ENCODE data around the gene SLC40A1.

The SLC40A1 gene

DNA sequence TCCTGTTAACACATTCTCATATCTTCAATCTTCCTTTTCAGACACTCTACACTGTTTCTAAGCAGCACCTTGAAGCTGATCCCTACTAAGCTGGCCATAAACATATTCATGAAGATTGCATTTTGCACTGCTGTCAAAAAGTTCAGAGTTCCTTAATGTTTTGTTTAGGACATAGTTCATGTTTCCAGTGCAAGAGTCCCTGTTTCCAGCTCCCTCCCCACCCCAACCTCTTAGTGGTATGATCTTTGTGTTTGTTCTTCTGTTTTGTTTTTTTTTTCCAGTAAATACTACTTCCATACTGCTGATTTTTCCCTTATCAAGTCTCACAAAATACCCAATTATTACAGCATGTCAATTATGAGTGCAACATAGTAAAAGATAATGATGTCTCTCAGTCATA is 4.1 kb upstream of the SLC40A1 start:
- Histone ChIP-seq H3K9me3 (replicated peaks in 1 of 11) (peaks cover 0 to 16% (median 11%) of the 10 kb centered on the region in 11 experiments; a peak in 12 of 22 replicates), H3K27me3 (peaks cover 34 to 46% (median 38%) of the 10 kb centered on the region in 11 experiments), H3K4me2 (peak overlapping the region in 2 of 11 experiments; percentile 10 to 54; a peak in 3 of 22 replicates), H4K20me1 (no peaks in the 10 kb centered on the region; a peak in 1 of 22 replicates), H3K9ac (no peak overlapping the region), H3K4me3 (no peak overlapping the region), H3K36me3 (no peaks in the 10 kb centered on the region), H3K4me1 (peaks cover 0 to 22% (median 6%) of the 10 kb centered on the region in 10 experiments; a peak in 10 of 20 replicates), H3K27ac (no peak overlapping the region)
- TF ChIP-seq Cebpa-rat (IDR thresholded peaks at IDR 0.05): no peak

DNA sequence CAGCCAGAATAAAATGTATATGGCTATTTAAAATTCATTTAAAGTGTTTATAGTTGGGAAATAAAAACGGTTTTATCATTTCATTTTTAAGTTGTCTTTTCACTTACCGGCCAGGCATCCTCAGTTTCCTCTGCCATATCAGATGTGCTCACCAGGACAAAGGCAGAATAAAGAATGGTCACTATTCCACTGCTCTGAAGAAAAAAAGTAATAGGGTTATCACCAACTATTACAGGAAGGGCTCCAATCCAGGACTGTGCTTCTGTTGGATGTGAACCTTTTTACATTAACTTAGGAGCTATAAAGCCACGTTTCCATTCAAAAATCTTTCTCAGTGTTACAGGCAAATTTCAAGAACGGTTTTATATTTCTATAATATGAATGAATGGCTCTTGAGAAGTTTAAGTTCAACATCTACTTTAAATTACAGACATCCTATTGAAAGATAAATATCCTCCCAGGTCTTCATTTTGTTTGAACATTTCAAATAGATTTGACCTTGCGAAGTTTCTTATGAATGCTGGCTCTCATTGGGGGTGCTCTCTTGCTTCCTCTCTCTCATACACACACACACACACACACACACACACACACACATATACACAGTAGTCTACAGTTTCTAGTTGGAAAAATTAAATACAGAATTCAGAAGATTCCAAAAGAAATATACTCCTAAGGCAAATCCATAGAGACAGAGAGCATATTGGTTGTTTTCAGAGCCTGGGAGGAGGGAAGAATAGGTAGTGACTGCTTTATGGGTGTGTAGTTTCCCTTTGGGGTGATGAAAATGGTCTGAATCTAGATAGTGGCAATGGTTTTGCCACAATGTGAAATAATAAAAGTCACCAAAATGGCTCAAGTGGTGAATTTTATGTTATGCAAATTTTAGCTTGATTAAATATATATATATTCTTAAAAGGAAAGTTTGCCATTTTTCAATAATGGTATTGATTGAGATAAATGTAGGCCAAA is 2.9 kb upstream of the SLC40A1 start:
- no peak overlapping the region for H3K27ac ChIP-seq
- no peak overlapping the region for H3K4me3 ChIP-seq
- no peaks in the 10 kb centered on the region for H3K36me3 ChIP-seq
- no peaks in the 10 kb centered on the region; a peak in 1 of 22 replicates for H4K20me1 ChIP-seq
- peaks cover 0 to 28% (median 8%) of the 10 kb centered on the region in 10 experiments; a peak in 10 of 20 replicates for H3K4me1 ChIP-seq
- H3K4me2 ChIP-seq: peak overlapping the region in 1 of 11 experiments; percentile 54; a peak in 1 of 22 replicates
- TF ChIP-seq Cebpa-rat (IDR thresholded peaks at IDR 0.05): no peak
- peaks cover 45 to 57% (median 50%) of the 10 kb centered on the region in 11 experiments for H3K27me3 ChIP-seq
- no peak overlapping the region for H3K9ac ChIP-seq
- H3K9me3 ChIP-seq (replicated peaks in 1 of 11): peaks cover 0 to 16% (median 13%) of the 10 kb centered on the region in 11 experiments; a peak in 12 of 22 replicates

DNA sequence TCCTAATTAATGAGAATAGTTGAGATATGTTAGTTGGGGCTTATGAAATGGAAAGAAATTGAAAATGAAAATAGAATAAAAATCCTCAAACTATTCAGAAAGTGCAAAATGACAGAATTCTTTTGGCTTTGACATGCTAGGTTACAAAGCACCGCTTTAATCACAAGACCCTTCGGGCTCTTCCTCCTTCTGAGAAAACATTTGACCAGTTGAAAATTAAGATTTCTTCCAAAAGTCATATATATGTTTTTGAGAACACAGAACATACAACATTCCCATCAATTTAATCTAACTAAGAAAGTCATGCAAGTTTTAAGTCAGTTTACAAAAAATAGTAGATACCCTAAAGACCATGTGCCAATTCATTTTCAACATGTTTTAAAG is 2.2 kb upstream of the SLC40A1 start:
- Histone ChIP-seq H3K4me2 (no peak overlapping the region), H3K36me3 (no peaks in the 10 kb centered on the region), H3K27me3 (peaks cover 46 to 64% (median 52%) of the 10 kb centered on the region in 11 experiments), H3K9me3 (replicated peaks in 1 of 11) (peaks cover 0 to 16% (median 13%) of the 10 kb centered on the region in 11 experiments; a peak in 12 of 22 replicates), H3K4me1 (peaks cover 0 to 28% (median 8%) of the 10 kb centered on the region in 10 experiments; a peak in 10 of 20 replicates), H3K27ac (no peak overlapping the region), H4K20me1 (no peaks in the 10 kb centered on the region; a peak in 1 of 22 replicates), H3K9ac (no peak overlapping the region), H3K4me3 (no peak overlapping the region)
- no peak for TF ChIP-seq Cebpa-rat (IDR thresholded peaks at IDR 0.05)

DNA sequence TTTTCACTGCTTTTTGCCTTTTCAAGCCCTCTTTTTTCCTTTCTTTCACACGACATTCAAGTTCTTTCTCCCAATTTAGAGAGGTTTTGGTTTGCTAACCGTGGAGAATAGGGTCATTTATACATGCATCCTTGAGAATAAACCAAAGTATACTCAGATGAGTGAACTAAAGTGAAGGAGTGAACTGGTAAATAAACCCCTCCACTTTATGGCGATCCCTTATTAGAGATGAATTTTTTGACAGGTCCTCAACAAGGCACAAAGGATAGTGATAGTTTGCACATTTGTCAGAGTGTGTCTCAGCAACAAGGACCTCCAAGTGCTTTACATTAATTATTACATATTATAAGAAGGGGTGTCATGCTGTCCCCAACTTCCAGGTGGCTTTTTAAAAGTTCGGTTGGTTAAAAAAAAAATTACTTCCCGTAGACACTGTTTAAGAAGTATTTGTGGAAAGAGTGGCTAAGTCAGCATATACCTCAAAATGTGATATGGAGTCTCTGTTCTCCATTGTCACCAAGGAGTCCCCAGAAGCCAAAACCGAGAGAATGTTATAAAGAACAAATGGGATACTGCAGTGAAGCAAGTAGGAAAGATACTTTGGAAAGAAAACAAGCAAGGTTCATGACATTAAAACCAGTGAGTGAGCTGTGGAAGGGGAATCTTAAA is 1.7 kb upstream of the SLC40A1 start:
- H4K20me1 ChIP-seq: no peaks in the 10 kb centered on the region; a peak in 1 of 22 replicates
- peaks cover 0 to 28% (median 8%) of the 10 kb centered on the region in 10 experiments; a peak in 10 of 20 replicates for H3K4me1 ChIP-seq
- no peak overlapping the region for H3K9ac ChIP-seq
- no peak overlapping the region for H3K4me2 ChIP-seq
- H3K9me3 ChIP-seq (replicated peaks in 1 of 11): peaks cover 0 to 16% (median 13%) of the 10 kb centered on the region in 11 experiments; a peak in 12 of 22 replicates
- no peak for TF ChIP-seq Cebpa-rat (IDR thresholded peaks at IDR 0.05)
- no peak overlapping the region for H3K4me3 ChIP-seq
- no peak overlapping the region for H3K27ac ChIP-seq
- peaks cover 46 to 66% (median 52%) of the 10 kb centered on the region in 11 experiments for H3K27me3 ChIP-seq
- H3K36me3 ChIP-seq: no peaks in the 10 kb centered on the region

DNA sequence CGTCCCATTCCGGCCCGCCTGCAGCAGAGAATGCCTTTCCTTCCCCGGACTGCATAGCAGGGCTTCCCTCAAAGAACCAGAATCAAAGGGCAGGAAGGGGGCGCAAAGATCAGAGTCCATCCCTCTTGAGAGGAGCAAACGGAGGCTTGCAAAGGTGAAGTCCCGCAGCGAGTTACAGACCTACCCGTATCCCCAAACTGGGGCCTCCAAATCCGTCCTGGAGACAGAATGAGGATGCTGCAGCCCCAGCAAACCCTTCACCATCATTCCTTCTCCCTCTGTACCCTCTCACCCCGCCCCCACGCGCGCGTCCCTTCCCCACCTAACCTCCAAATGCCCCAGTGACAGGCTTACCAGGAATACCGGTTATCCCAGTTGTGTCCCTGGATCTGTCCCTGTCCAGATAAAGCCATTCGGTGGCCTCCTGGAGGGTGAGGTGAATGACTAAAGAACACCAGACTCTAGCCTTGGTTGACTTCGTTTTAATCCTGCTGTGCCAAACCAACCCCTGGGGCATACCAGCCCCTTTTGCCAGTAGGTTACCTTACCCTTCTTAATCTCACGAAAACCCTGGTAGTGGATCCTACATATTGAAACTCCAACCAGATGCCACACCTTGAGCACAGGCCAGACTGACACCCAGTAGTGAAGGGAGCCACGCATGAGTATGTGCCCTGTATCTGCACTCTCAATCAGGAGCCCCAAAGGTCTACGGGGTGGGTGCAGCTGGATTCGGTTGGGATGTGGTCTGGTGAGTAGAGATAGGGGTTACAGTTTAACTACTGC is 961 bp upstream of the SLC40A1 start:
- Histone ChIP-seq H3K27ac (no peak overlapping the region), H3K4me2 (peak overlapping the region; percentile 74 to 96 (median 89)), H3K27me3 (peaks cover 46 to 66% (median 52%) of the 10 kb centered on the region in 11 experiments), H3K36me3 (no peaks in the 10 kb centered on the region), H4K20me1 (no peaks in the 10 kb centered on the region; a peak in 1 of 22 replicates), H3K9ac (peak overlapping the region in 7 of 11 experiments; percentile 54 to 65 (median 58); a peak in 9 of 22 replicates), H3K4me3 (peak overlapping the region; percentile 55 to 72 (median 63)), H3K9me3 (replicated peaks in 1 of 11) (peaks cover 0 to 16% (median 13%) of the 10 kb centered on the region in 11 experiments; a peak in 12 of 22 replicates), H3K4me1 (peaks cover 0 to 28% (median 8%) of the 10 kb centered on the region in 10 experiments; a peak in 10 of 20 replicates)
- no peak for TF ChIP-seq Cebpa-rat (IDR thresholded peaks at IDR 0.05)

DNA sequence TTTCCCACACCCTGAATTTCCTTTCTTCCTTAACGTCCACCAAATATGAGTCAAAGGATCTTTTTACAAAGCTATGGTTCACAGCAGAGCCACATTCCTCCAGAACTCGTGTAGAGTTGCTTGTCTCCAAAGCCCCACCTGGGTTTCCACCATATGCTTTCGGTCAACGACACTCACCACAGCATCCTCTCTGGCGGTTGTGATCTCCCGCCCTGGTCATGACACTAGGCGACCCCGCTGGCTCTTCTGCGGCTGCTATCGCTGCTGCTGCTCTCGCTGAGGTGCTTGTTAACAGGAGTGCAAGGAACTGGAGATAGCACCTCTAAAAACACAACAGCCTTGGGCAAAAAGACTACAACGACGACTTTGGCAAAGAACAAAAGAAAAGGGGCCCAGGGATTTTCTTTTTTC is 340 bp downstream of the SLC40A1 start:
- Histone ChIP-seq H3K9me3 (replicated peaks in 1 of 11) (peaks cover 0 to 16% (median 13%) of the 10 kb centered on the region in 11 experiments; a peak in 12 of 22 replicates), H3K4me2 (peak overlapping the region; percentile 74 to 96 (median 89)), H3K36me3 (no peaks in the 10 kb centered on the region), H3K27me3 (peaks cover 46 to 66% (median 52%) of the 10 kb centered on the region in 11 experiments), H4K20me1 (no peaks in the 10 kb centered on the region; a peak in 1 of 22 replicates), H3K9ac (peak overlapping the region in 8 of 11 experiments; percentile 33 to 73 (median 58); a peak in 10 of 22 replicates), H3K4me3 (peak overlapping the region; percentile 55 to 72 (median 63)), H3K4me1 (peaks cover 0 to 28% (median 8%) of the 10 kb centered on the region in 10 experiments; a peak in 10 of 20 replicates), H3K27ac (no peak overlapping the region)
- no peak for TF ChIP-seq Cebpa-rat (IDR thresholded peaks at IDR 0.05)

DNA sequence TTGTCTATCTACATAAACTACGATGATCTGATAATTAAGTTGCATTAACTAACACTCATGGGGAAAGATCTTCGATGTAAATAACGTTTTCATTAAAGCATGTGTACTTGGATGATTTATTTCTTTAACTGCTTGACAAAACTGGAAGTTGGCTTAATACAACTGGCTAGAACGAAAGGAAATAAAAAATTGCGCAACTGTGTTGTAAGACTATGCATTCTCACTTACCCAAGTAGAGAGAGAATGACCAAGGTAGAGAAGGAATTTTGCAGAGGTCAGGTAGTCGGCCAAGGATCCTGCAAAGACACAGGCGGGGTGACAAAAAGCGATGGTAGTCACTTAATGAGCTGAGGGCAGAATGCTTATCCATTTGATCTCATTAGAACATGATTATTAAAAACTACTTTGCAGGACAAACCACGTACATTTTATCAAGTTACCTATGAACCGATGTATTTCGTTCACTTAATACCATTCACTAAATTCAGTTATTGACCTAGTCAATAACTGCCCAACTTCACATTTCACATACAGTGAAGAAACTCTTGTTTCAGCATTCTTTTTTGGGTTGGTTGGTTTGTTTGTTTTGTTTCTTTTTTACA is 900 bp downstream of the SLC40A1 start:
- H3K36me3 ChIP-seq: no peaks in the 10 kb centered on the region
- no peak overlapping the region for H3K27ac ChIP-seq
- peaks cover 0 to 26% (median 8%) of the 10 kb centered on the region in 10 experiments; a peak in 10 of 20 replicates for H3K4me1 ChIP-seq
- H3K9ac ChIP-seq: no peak overlapping the region
- peak overlapping the region in 5 of 11 experiments; percentile 22 to 92 (median 89); a peak in 8 of 22 replicates for H3K4me2 ChIP-seq
- peak overlapping the region in 4 of 10 experiments; percentile 57 to 72 (median 64); a peak in 7 of 20 replicates for H3K4me3 ChIP-seq
- no peaks in the 10 kb centered on the region; a peak in 1 of 22 replicates for H4K20me1 ChIP-seq
- peaks cover 0 to 16% (median 13%) of the 10 kb centered on the region in 11 experiments; a peak in 12 of 22 replicates for H3K9me3 ChIP-seq (replicated peaks in 1 of 11)
- TF ChIP-seq Cebpa-rat (IDR thresholded peaks at IDR 0.05): peak; percentile 68 to 93 (median 84); a peak in 20 of 22 replicates
- peaks cover 46 to 66% (median 52%) of the 10 kb centered on the region in 11 experiments for H3K27me3 ChIP-seq
